Endothelial cell of umbilical vein (primary cell): ENCODE measurements around the gene RBFOX1.

Experiments
- CTCF ChIP-seq, 2 donors: IDR thresholded peaks; 1 replicate in 1 of 2; 2 replicates in 1 of 2; pipeline ENCODE4 v1.5.1; 2011; ENCODE audit warnings: low read length in 2 of 2, mild to moderate bottlenecking in 2 of 2, moderate library complexity in 2 of 2, control low read depth in 1 of 2, inconsistent platforms in 1 of 2, low read depth in 1 of 2; ENCODE audit not compliant: insufficient read depth in 1 of 2; ENCODE audit errors: extremely low read depth in 1 of 2
- EZH2 ChIP-seq: IDR thresholded peaks from 2 replicates; pipeline ENCODE4 v1.6.1; 2012; ENCODE audit warnings: borderline replicate concordance, low read depth, mild to moderate bottlenecking, moderate library complexity, low read length, inconsistent platforms; ENCODE audit not compliant: severe bottlenecking
- POLR2A ChIP-seq: IDR thresholded peaks from 2 replicates; pipeline ENCODE4 v1.6.1; 2012; ENCODE audit warnings: low read depth, mild to moderate bottlenecking, control low read depth, low read length

DNA sequence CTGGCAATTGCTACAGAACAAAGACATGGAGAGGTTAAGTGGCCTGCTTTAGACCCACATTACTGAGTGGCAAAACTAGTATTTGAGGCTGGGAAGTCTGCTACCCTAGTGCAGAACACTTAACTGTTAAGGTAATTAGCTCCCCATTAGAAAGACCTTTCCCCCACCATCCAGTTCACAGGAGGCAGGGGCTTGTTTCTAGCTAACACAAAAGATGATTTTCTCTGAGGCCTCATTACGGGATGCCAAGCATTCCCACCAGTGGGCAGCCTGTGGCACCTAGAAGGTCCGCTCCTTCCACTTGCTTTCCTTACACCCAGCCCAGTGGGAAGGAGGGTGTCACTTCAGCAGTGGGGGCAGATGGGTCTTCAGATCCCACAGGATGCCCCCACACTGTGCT lies 99.1 kb downstream of the RBFOX1 start:
- TF ChIP-seq CTCF (IDR thresholded peaks at IDR 0.05; ENCODE audit: extremely low read depth in 1 of 2, insufficient read depth in 1 of 2, low read depth in 1 of 2, low read length in 2 of 2): no peak
- no peak for TF ChIP-seq POLR2A
- no peak for TF ChIP-seq EZH2
